Measurements from ENCODE around the gene RNGTT.
A peak's percentile ranks its signal among the peaks of the same experiment; 100 is the strongest.
"Not testable (repeated sequence)": the region's sequence is repeated elsewhere in the genome, so short reads cannot be mapped to it uniquely, and the experiment has no call there.

Gene RNGTT

GRCh38 chr6:88785478-88785877 is 177.9 kb downstream of the RNGTT start:
- DNase-seq = no peak

- DNase-seq = peak; percentile 38
These were observed 182.6 kb downstream of the RNGTT start for GRCh38 chr6:88780714-88781389.

- DNase-seq = no peak
These were observed 187.4 kb downstream of the RNGTT start for GRCh38 chr6:88775866-88776571.

GRCh38 chr6:88768114-88768513 is 195.3 kb downstream of the RNGTT start:
- DNase-seq = not testable (repeated sequence)

- DNase-seq = no peak
These were observed 199.3 kb downstream of the RNGTT start for GRCh38 chr6:88764081-88764480.

- DNase-seq = no peak
These were observed 200.3 kb downstream of the RNGTT start for GRCh38 chr6:88763160-88763559.

- DNase-seq = no peak
These were observed 202.0 kb downstream of the RNGTT start for GRCh38 chr6:88761237-88762031.

- DNase-seq = no peak
These were observed 203.3 kb downstream of the RNGTT start for GRCh38 chr6:88760091-88760490.

GRCh38 chr6:88750936-88751335 is 212.5 kb downstream of the RNGTT start:
- no peak for DNase-seq

GRCh38 chr6:88749849-88750248 is 213.6 kb downstream of the RNGTT start:
- DNase-seq = no peak

- DNase-seq = no peak
These were observed 215.3 kb downstream of the RNGTT start for GRCh38 chr6:88748141-88748540.

- no peak for DNase-seq
These were observed 221.5 kb downstream of the RNGTT start for GRCh38 chr6:88741939-88742338.

- no peak for DNase-seq
These were observed 222.3 kb downstream of the RNGTT start for GRCh38 chr6:88741071-88741470.

GRCh38 chr6:88734544-88734943 is 228.9 kb downstream of the RNGTT start:
- DNase-seq = no peak

- DNase-seq = no peak
These were observed 232.8 kb downstream of the RNGTT start for GRCh38 chr6:88730611-88731011.

GRCh38 chr6:88728756-88729155 is 234.7 kb downstream of the RNGTT start:
- no peak for DNase-seq

GRCh38 chr6:88726409-88726808 is 237.0 kb downstream of the RNGTT start:
- DNase-seq = not testable (repeated sequence)

GRCh38 chr6:88725111-88725975 is 238.1 kb downstream of the RNGTT start:
- peak; percentile 17 for DNase-seq

GRCh38 chr6:88722686-88723085 is 240.7 kb downstream of the RNGTT start:
- DNase-seq = no peak

- DNase-seq = not testable (repeated sequence)
These were observed 247.0 kb downstream of the RNGTT start for GRCh38 chr6:88716399-88716798.

- DNase-seq = no peak
These were observed 251.0 kb downstream of the RNGTT start for GRCh38 chr6:88712243-88712936.

- DNase-seq = no peak
These were observed 253.6 kb downstream of the RNGTT start for GRCh38 chr6:88709819-88710246.
